ENCODE measurements around the gene SEC24C. TPM values are rescaled to one million over a fixed set of nuclear protein-coding genes. Genes with fewer than 3 reads are reported as not detected.

Gene SEC24C
- total and polyA plus RNA-seq, 8 donors, result 23.3 to 42.5 (median 32.8) TPM

GRCh38 chr10:73802276-73802991, 58.3 kb downstream of the SEC24C start:
- Histone ChIP-seq H3K9me3 (no peaks in the 10 kb centered on the region), H3K4me1 (no peaks in the 10 kb centered on the region), H3K4me3 (no peak overlapping the region), H3K27me3 (no peaks in the 10 kb centered on the region), H3K36me3 (peaks cover 5 to 64% (median 20%) of the 10 kb centered on the region in 3 donors), H3K27ac (no peak overlapping the region)
- 82 to 91% methylated on average over 11 of the region's 11 CpGs for WGBS, 2 donors
- intact Hi-C loops (cut with DNase I), result no loop called here
- no peak for DNase-seq
- TF ChIP-seq, protein P1, sequence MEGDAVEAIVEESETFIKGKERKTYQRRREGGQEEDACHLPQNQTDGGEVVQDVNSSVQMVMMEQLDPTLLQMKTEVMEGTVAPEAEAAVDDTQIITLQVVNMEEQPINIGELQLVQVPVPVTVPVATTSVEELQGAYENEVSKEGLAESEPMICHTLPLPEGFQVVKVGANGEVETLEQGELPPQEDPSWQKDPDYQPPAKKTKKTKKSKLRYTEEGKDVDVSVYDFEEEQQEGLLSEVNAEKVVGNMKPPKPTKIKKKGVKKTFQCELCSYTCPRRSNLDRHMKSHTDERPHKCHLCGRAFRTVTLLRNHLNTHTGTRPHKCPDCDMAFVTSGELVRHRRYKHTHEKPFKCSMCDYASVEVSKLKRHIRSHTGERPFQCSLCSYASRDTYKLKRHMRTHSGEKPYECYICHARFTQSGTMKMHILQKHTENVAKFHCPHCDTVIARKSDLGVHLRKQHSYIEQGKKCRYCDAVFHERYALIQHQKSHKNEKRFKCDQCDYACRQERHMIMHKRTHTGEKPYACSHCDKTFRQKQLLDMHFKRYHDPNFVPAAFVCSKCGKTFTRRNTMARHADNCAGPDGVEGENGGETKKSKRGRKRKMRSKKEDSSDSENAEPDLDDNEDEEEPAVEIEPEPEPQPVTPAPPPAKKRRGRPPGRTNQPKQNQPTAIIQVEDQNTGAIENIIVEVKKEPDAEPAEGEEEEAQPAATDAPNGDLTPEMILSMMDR (IDR thresholded peaks at IDR 0.05), result no peak
- ATAC-seq, result no peak
- no peak for FAIRE-seq

- peak in 1 of 4 donors; percentile 10 for ATAC-seq
- H3K27me3 ChIP-seq, result no peaks in the 10 kb centered on the region
- H3K9me3 ChIP-seq, result no peaks in the 10 kb centered on the region
- no peaks in the 10 kb centered on the region for H3K4me1 ChIP-seq
- no peak for FAIRE-seq
- intact Hi-C loops (cut with DNase I), result no loop called here
- H3K27ac ChIP-seq, result no peak overlapping the region
- H3K4me3 ChIP-seq, result no peak overlapping the region
- TF ChIP-seq, protein P1 (IDR thresholded peaks at IDR 0.05), result no peak
- no peak for DNase-seq
- peaks cover 5 to 55% (median 24%) of the 10 kb centered on the region in 3 donors for H3K36me3 ChIP-seq
Measured at GRCh38 chr10:73803680-73804286, 59.6 kb downstream of the SEC24C start.

- ATAC-seq (no peak), DNase-seq (no peak), FAIRE-seq (no peak)
- Histone ChIP-seq H3K27me3 (no peaks in the 10 kb centered on the region), H3K4me1 (peaks cover 0 to 11% (median 0%) of the 10 kb centered on the region in 3 donors), H3K4me3 (no peak overlapping the region), H3K27ac (no peak overlapping the region), H3K36me3 (peaks cover 5 to 41% (median 18%) of the 10 kb centered on the region in 3 donors), H3K9me3 (no peaks in the 10 kb centered on the region)
- 88 to 93% methylated on average over 14 of the region's 14 CpGs for WGBS, 2 donors
- TF ChIP-seq, protein P1 (IDR thresholded peaks at IDR 0.05), result no peak
- intact Hi-C loops (cut with DNase I), result no loop called here
Measured at GRCh38 chr10:73806176-73806950, 62.2 kb downstream of the SEC24C start.

DNA sequence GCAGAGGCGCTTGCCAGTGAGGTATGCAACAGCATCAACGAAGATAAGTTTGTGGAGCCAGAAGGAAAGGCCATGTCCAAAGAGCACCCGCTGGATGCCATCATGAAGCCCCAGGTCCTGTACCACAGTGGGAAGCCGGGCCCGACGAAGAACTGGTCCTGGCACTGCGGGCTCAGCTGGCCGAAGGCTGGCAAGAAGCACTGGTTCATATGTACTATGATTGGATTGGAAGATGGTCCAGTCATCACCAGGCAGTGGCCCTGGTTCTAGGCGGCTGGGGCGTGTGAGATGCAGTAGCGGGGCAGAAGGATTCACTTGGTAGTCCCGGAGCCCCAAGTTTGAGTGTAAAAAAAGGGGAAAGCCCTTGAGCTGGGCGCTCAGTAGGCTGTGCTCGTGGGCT, 63.3 kb downstream of the SEC24C start:
- WGBS, 2 donors, result 95 to 96% methylated on average over 14 of the region's 14 CpGs
- Histone ChIP-seq H3K9me3 (no peaks in the 10 kb centered on the region), H3K27ac (no peak overlapping the region), H3K4me3 (no peak overlapping the region), H3K27me3 (no peaks in the 10 kb centered on the region), H3K4me1 (peaks cover 0 to 11% (median 0%) of the 10 kb centered on the region in 3 donors), H3K36me3 (peaks cover 5 to 32% (median 14%) of the 10 kb centered on the region in 3 donors)
- no peak for FAIRE-seq
- intact Hi-C loops (cut with DNase I), result no loop called here
- no peak for ATAC-seq
- no peak for DNase-seq
- TF ChIP-seq, protein P1 (IDR thresholded peaks at IDR 0.05), result no peak
